ENCODE results near the gene LRMDA. TPM values are rescaled to one million over a fixed set of nuclear protein-coding genes. Genes with fewer than 3 reads are reported as not detected.

The LRMDA gene
- total RNA-seq, 4 donors from 2014 or later, result 2.2 to 7.8 (median 4.5) TPM

- Histone ChIP-seq H3K27ac (no peak overlapping the region), H3K27me3 (no peaks in the 10 kb centered on the region), H3K36me3 (no peaks in the 10 kb centered on the region), H3K9me3 (peaks cover under 1 to 1% of the 10 kb centered on the region in 2 donors), H3K4me3 (no peak overlapping the region), H3K4me1 (no peaks in the 10 kb centered on the region)
- 50 to 74% methylated on average over 2 to 4 of the region's 4 CpGs for whole genome bisulfite sequencing, 2 donors (ENCODE audit: low coverage in 1 of 2)
- no peak for DNase-seq
- intact Hi-C loops (cut with DNase I; ENCODE audit: low total_unique reads), result no loop called here
- in situ Hi-C loops (cut with MboI; ENCODE audit: low pct_ligation_motif_present in 1 of 4, low pct_unique_long_range_greater_than_20kb in 1 of 4, low sequenced_read_pairs in 3 of 4), result no loop called here
- TF ChIP-seq POLR2AphosphoS5 (IDR thresholded peaks at IDR 0.05) (no peak), CTCF (IDR thresholded peaks at IDR 0.05) (no peak), POLR2A (IDR thresholded peaks at IDR 0.05) (no peak), EP300 (IDR thresholded peaks at IDR 0.05; ENCODE audit: low read depth) (no peak)
Observed at GRCh38 chr10:76265441-76266113, 834.2 kb downstream of the LRMDA start.

- intact Hi-C loops (cut with DNase I; ENCODE audit: low total_unique reads), result no loop called here
- no peaks in the 10 kb centered on the region for H3K27me3 ChIP-seq
- no peak overlapping the region for H3K4me3 ChIP-seq
- TF ChIP-seq POLR2AphosphoS5 (IDR thresholded peaks at IDR 0.05), result no peak
- no peak for TF ChIP-seq EP300 (IDR thresholded peaks at IDR 0.05; ENCODE audit: low read depth)
- TF ChIP-seq CTCF (IDR thresholded peaks at IDR 0.05), result no peak
- no peak for TF ChIP-seq POLR2A (IDR thresholded peaks at IDR 0.05)
- no peak overlapping the region for H3K27ac ChIP-seq
- no peaks in the 10 kb centered on the region for H3K4me1 ChIP-seq
- H3K36me3 ChIP-seq, result no peaks in the 10 kb centered on the region
- 48 to 75% methylated on average over 4 to 5 of the region's 5 CpGs for WGBS, 2 donors (ENCODE audit: low coverage in 1 of 2)
- no peak for DNase-seq
- H3K9me3 ChIP-seq, result no peaks in the 10 kb centered on the region
- in situ Hi-C loops (cut with MboI; ENCODE audit: low pct_ligation_motif_present in 1 of 4, low pct_unique_long_range_greater_than_20kb in 1 of 4, low sequenced_read_pairs in 3 of 4), result no loop called here
Observed at GRCh38 chr10:76268530-76268929, 837.1 kb downstream of the LRMDA start.

- in situ Hi-C loops (cut with MboI; ENCODE audit: low pct_ligation_motif_present in 1 of 4, low pct_unique_long_range_greater_than_20kb in 1 of 4, low sequenced_read_pairs in 3 of 4), result no loop called here
Observed at GRCh38 chr10:76268954-76269353, 837.5 kb downstream of the LRMDA start.

GRCh38 chr10:76270464-76270863 is 839.0 kb downstream of the LRMDA start:
- Histone ChIP-seq H3K9me3 (peaks cover 12 to 17% of the 10 kb centered on the region in 2 donors), H3K4me3 (no peak overlapping the region), H3K27me3 (no peaks in the 10 kb centered on the region), H3K4me1 (no peaks in the 10 kb centered on the region), H3K36me3 (no peaks in the 10 kb centered on the region), H3K27ac (no peak overlapping the region)
- intact Hi-C loops (cut with DNase I; ENCODE audit: low total_unique reads) (no loop called here), in situ Hi-C loops (cut with MboI; ENCODE audit: low pct_ligation_motif_present in 1 of 4, low pct_unique_long_range_greater_than_20kb in 1 of 4, low sequenced_read_pairs in 3 of 4) (no loop called here)
- no peak for DNase-seq
- TF ChIP-seq CTCF (IDR thresholded peaks at IDR 0.05), result no peak
- TF ChIP-seq POLR2AphosphoS5 (IDR thresholded peaks at IDR 0.05), result no peak
- TF ChIP-seq POLR2A (IDR thresholded peaks at IDR 0.05), result no peak
- TF ChIP-seq EP300 (IDR thresholded peaks at IDR 0.05; ENCODE audit: low read depth), result no peak
- 74 to 81% methylated on average over 3 to 5 of the region's 5 CpGs for WGBS, 2 donors (ENCODE audit: low coverage in 1 of 2)

More at GRCh38 chr10:76268954-76269353, 837.5 kb downstream of the LRMDA start:
- DNase-seq, result no peak
- H3K27me3 ChIP-seq, result no peaks in the 10 kb centered on the region
- H3K36me3 ChIP-seq, result no peaks in the 10 kb centered on the region
- H3K9me3 ChIP-seq, result peaks cover 0 to 1% of the 10 kb centered on the region in 2 donors
- no peaks in the 10 kb centered on the region for H3K4me1 ChIP-seq
- intact Hi-C loops (cut with DNase I; ENCODE audit: low total_unique reads), result no loop called here
- H3K27ac ChIP-seq, result no peak overlapping the region
- 65 to 84% methylated on average over 5 of the region's 5 CpGs for WGBS, 2 donors (ENCODE audit: low coverage in 1 of 2)
- H3K4me3 ChIP-seq, result no peak overlapping the region
- TF ChIP-seq POLR2AphosphoS5 (IDR thresholded peaks at IDR 0.05) (no peak), POLR2A (IDR thresholded peaks at IDR 0.05) (no peak), CTCF (IDR thresholded peaks at IDR 0.05) (no peak), EP300 (IDR thresholded peaks at IDR 0.05; ENCODE audit: low read depth) (no peak)

All from transverse colon (tissue), 4 donors.